Sigmoid colon (tissue), 4 donors: ENCODE data around the gene PLEKHO2.

ENCODE experiments used
- CTCF ChIP-seq, 4 experiments: fragments of 450-650 bp in 3 of 4; fragments of 200-600 bp in 1 of 4; IDR thresholded peaks; one replicate each; pipeline ENCODE4 v1.5.1; 2016 to 2019; ENCODE audit warnings: antibody characterized with exemption in 4 of 4, mild to moderate bottlenecking in 3 of 4, moderate library complexity in 2 of 4
- EP300 ChIP-seq, 4 donors: sonication (generic); formaldehyde crosslinking; IDR thresholded peaks; one replicate each; pipeline ENCODE4 v1.6.1; 2017; ENCODE audit warnings: antibody characterized with exemption in 4 of 4
- POLR2A ChIP-seq, 2 donors: fragments of 450-650 bp; IDR thresholded peaks; one replicate each; pipeline ENCODE4 v1.6.1; 2016; ENCODE audit warnings: antibody characterized with exemption in 2 of 2, mild to moderate bottlenecking in 2 of 2, moderate library complexity in 2 of 2
- POLR2AphosphoS5 ChIP-seq, 4 donors: sonication (generic); formaldehyde crosslinking; IDR thresholded peaks; one replicate each; pipeline ENCODE4 v1.6.1; 2017; ENCODE audit warnings: antibody characterized with exemption in 4 of 4

- no peak for TF ChIP-seq CTCF (IDR thresholded peaks at IDR 0.05)
- TF ChIP-seq POLR2A (IDR thresholded peaks at IDR 0.05): no peak
- TF ChIP-seq POLR2AphosphoS5 (IDR thresholded peaks at IDR 0.05): no peak
- no peak for TF ChIP-seq EP300 (IDR thresholded peaks at IDR 0.05)
Measured at GRCh38 chr15:64854041-64854440, 12.3 kb downstream of the PLEKHO2 start.
